Measurements from ENCODE around the gene FKBP1A.

DNA sequence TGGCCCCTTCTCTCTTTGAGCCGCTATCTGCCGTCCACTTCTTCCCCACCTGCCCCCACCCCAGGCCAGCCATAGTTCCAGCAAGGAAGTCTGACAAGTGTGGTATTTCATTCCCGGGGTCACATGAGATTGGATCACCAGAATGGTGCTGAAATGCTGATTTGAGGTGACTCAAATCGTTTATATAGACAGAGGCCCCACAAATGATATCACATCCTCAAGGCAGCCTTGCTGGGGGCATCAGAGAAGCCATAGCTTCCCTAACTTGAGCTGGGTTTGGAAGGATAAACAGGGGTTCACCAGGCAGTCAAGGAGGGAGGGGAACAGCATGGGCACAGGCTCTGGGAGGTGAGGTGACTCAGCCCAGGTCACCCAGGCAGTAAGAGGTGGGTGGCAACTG lies 73.8 kb downstream of the FKBP1A start:
- no peak for TF ChIP-seq POLR2A (IDR thresholded peaks at IDR 0.05; ENCODE audit: low read length)
- no peak for TF ChIP-seq GATA1 (IDR thresholded peaks at IDR 0.05; ENCODE audit: low read depth, low read length)
